SHP77 (cell line): Measurements from ENCODE around the gene HLA-DPB1.
"Not testable (repeated sequence)": the region's sequence is repeated elsewhere in the genome, so short reads cannot be mapped to it uniquely, and the experiment has no call there.

Source experiments
- DNase-seq, 2 experiments: peaks; one replicate each; lab custom pipeline; 2025; lab: John Stamatoyannopoulos, UW

HLA-DPB1 gene

GRCh38 chr6:33075568-33076405, at the start of gene HLA-DPB1:
Gene HLA-DPB1, plus strand, starts transcription at chr6:33075990. Its CDS starts 52 bp downstream, at chr6:33076042.
- peak in 1 of 2 experiments; percentile 11 for DNase-seq

GRCh38 chr6:33028220-33028849, 47.5 kb upstream of the HLA-DPB1 start:
- no peak for DNase-seq

GRCh38 chr6:33029328-33030184, 46.2 kb upstream of the HLA-DPB1 start:
- DNase-seq: no peak

- no peak for DNase-seq
Measured at GRCh38 chr6:33030245-33030644, 45.5 kb upstream of the HLA-DPB1 start.

GRCh38 chr6:33034554-33034953, 41.2 kb upstream of the HLA-DPB1 start:
- DNase-seq: no peak

GRCh38 chr6:33036535-33036934, 39.3 kb upstream of the HLA-DPB1 start:
- no peak for DNase-seq

- DNase-seq: no peak
Measured at GRCh38 chr6:33040157-33040556, 35.6 kb upstream of the HLA-DPB1 start.

GRCh38 chr6:33049323-33050013, 26.3 kb upstream of the HLA-DPB1 start:
- no peak for DNase-seq

GRCh38 chr6:33050014-33050810, 25.6 kb upstream of the HLA-DPB1 start:
- no peak for DNase-seq

GRCh38 chr6:33052627-33053026, 23.2 kb upstream of the HLA-DPB1 start:
- no peak for DNase-seq

GRCh38 chr6:33053230-33053629, 22.6 kb upstream of the HLA-DPB1 start:
- no peak for DNase-seq

GRCh38 chr6:33057222-33058150, 18.3 kb upstream of the HLA-DPB1 start:
- no peak for DNase-seq

GRCh38 chr6:33061987-33062386, 13.8 kb upstream of the HLA-DPB1 start:
- no peak for DNase-seq

- not testable (repeated sequence) for DNase-seq
Measured at GRCh38 chr6:33063435-33063834, 12.4 kb upstream of the HLA-DPB1 start.

- DNase-seq: no peak
Measured at GRCh38 chr6:33064723-33065122, 11.1 kb upstream of the HLA-DPB1 start.

GRCh38 chr6:33065312-33065711, 10.5 kb upstream of the HLA-DPB1 start:
- no peak for DNase-seq

- DNase-seq: no peak
Measured at GRCh38 chr6:33066917-33067521, 8.8 kb upstream of the HLA-DPB1 start.

GRCh38 chr6:33069021-33069738, 6.6 kb upstream of the HLA-DPB1 start:
- no peak for DNase-seq

- no peak for DNase-seq
Measured at GRCh38 chr6:33070909-33071308, 4.9 kb upstream of the HLA-DPB1 start.
